Endothelial cell (in vitro differentiated cells): ENCODE measurements around the gene ITPR3. TPM values are rescaled to one million over a fixed set of nuclear protein-coding genes. Genes with fewer than 3 reads are reported as not detected.

Experiments
- DNase-seq: peaks from one replicate; pipeline ENCODE4 v3.0.0; 2021; ENCODE audit warnings: low spot score
- H3K27ac Mint-ChIP-seq: one replicate; pipeline ENCODE4 v1.8.0; 2021; ENCODE audit warnings: mixed read lengths, inconsistent platforms; ENCODE audit not compliant: unreplicated experiment
- H3K27me3 Mint-ChIP-seq: one replicate; pipeline ENCODE4 v1.8.0; 2021; ENCODE audit warnings: mild to moderate bottlenecking, moderate library complexity, mixed read lengths, inconsistent platforms; ENCODE audit not compliant: unreplicated experiment
- H3K36me3 Mint-ChIP-seq: one replicate; pipeline ENCODE4 v1.8.0; 2021; ENCODE audit warnings: mild to moderate bottlenecking, low read depth, mixed read lengths, inconsistent platforms; ENCODE audit not compliant: unreplicated experiment
- H3K4me1 Mint-ChIP-seq: one replicate; pipeline ENCODE4 v1.8.0; 2021; ENCODE audit warnings: mild to moderate bottlenecking, mixed read lengths, inconsistent platforms; ENCODE audit not compliant: unreplicated experiment
- H3K4me3 Mint-ChIP-seq: one replicate; pipeline ENCODE4 v1.8.0; 2021; ENCODE audit warnings: mild to moderate bottlenecking, mixed read lengths, inconsistent platforms; ENCODE audit not compliant: unreplicated experiment
- H3K9me3 Mint-ChIP-seq: one replicate; pipeline ENCODE4 v1.8.0; 2021; ENCODE audit warnings: mixed read lengths, inconsistent platforms; ENCODE audit not compliant: unreplicated experiment
- CTCF ChIP-seq: fragments of 200-600 bp; sonication (generic); IDR thresholded peaks from one replicate; pipeline ENCODE4 v1.5.0; 2021; ENCODE audit warnings: antibody characterized with exemption; ENCODE audit not compliant: unreplicated experiment
- total RNA-seq: library from RNA; stranded (reverse); fragmentation: NEBNext Ultra II Directional; extraction: Animal tissue kit (Norgen Biotek cat#: 25700); gene quantifications from one replicate; pipeline ENCODE4 v1.2.1, GENCODE V29; 2021; ENCODE audit not compliant: unreplicated experiment

Gene ITPR3
- total RNA-seq, 1 donor from 2014 or later: 124 TPM

- H3K9me3 Mint-ChIP-seq: no peaks in the 10 kb centered on the region
- no peak overlapping the region for H3K4me3 Mint-ChIP-seq
- DNase-seq: no peak
- peak overlapping the region; percentile 72 for H3K27ac Mint-ChIP-seq
- peaks cover 23% of the 10 kb centered on the region for H3K4me1 Mint-ChIP-seq
- peaks cover 14% of the 10 kb centered on the region for H3K36me3 Mint-ChIP-seq
- H3K27me3 Mint-ChIP-seq: no peaks in the 10 kb centered on the region
- TF ChIP-seq CTCF: no peak
Measured at GRCh38 chr6:33577106-33577535, 44.0 kb upstream of the ITPR3 start.

GRCh38 chr6:33577718-33578117, 43.4 kb upstream of the ITPR3 start:
- no peak for DNase-seq

GRCh38 chr6:33578164-33578563, 43.0 kb upstream of the ITPR3 start:
- no peaks in the 10 kb centered on the region for H3K9me3 Mint-ChIP-seq
- peaks cover 11% of the 10 kb centered on the region for H3K36me3 Mint-ChIP-seq
- H3K4me3 Mint-ChIP-seq: peak overlapping the region; percentile 84
- peaks cover 23% of the 10 kb centered on the region for H3K4me1 Mint-ChIP-seq
- peak overlapping the region; percentile 79 for H3K27ac Mint-ChIP-seq
- DNase-seq: no peak
- H3K27me3 Mint-ChIP-seq: no peaks in the 10 kb centered on the region
- TF ChIP-seq CTCF: no peak

More at GRCh38 chr6:33577718-33578117, 43.4 kb upstream of the ITPR3 start:
- no peaks in the 10 kb centered on the region for H3K9me3 Mint-ChIP-seq
- no peaks in the 10 kb centered on the region for H3K27me3 Mint-ChIP-seq
- no peak overlapping the region for H3K27ac Mint-ChIP-seq
- H3K4me3 Mint-ChIP-seq: no peak overlapping the region
- peaks cover 11% of the 10 kb centered on the region for H3K36me3 Mint-ChIP-seq
- peaks cover 23% of the 10 kb centered on the region for H3K4me1 Mint-ChIP-seq
- no peak for TF ChIP-seq CTCF

- Mint-ChIP-seq H3K27me3 (no peaks in the 10 kb centered on the region), H3K4me1 (peaks cover 28% of the 10 kb centered on the region), H3K9me3 (no peaks in the 10 kb centered on the region), H3K36me3 (peaks cover 11% of the 10 kb centered on the region), H3K27ac (peak overlapping the region; percentile 79), H3K4me3 (peak overlapping the region; percentile 84)
- no peak for TF ChIP-seq CTCF
- DNase-seq: no peak
Measured at GRCh38 chr6:33578588-33579011, 42.5 kb upstream of the ITPR3 start.

GRCh38 chr6:33579828-33580714, 41.1 kb upstream of the ITPR3 start, which contains the start of gene BAK1:
Gene BAK1 (minus strand): TSS chr6:33580276. CDS start chr6:33577604, 2,672 bp downstream.
- no peaks in the 10 kb centered on the region for H3K9me3 Mint-ChIP-seq
- peaks cover 28% of the 10 kb centered on the region for H3K4me1 Mint-ChIP-seq
- peaks cover 3% of the 10 kb centered on the region for H3K36me3 Mint-ChIP-seq
- no peak within 1 kb of the TSS for H3K27ac Mint-ChIP-seq
- TF ChIP-seq CTCF: no peak
- peak; percentile 82 for DNase-seq
- H3K4me3 Mint-ChIP-seq: peak within 1 kb of the TSS; percentile 83
- H3K27me3 Mint-ChIP-seq: no peaks in the 10 kb centered on the region
